HG03066 (cell line): Measurements from ENCODE around the gene HOXB1.
"Not testable (repeated sequence)": the region's sequence is repeated elsewhere in the genome, so short reads cannot be mapped to it uniquely, and the experiment has no call there.

ENCODE experiments used
- ATAC-seq: cut with Tn5 transposase; IDR thresholded peaks from one replicate; pipeline ENCODE4 v1.9.1; 2021; ENCODE audit warnings: low read depth; ENCODE audit not compliant: unreplicated experiment

HOXB1 gene

DNA sequence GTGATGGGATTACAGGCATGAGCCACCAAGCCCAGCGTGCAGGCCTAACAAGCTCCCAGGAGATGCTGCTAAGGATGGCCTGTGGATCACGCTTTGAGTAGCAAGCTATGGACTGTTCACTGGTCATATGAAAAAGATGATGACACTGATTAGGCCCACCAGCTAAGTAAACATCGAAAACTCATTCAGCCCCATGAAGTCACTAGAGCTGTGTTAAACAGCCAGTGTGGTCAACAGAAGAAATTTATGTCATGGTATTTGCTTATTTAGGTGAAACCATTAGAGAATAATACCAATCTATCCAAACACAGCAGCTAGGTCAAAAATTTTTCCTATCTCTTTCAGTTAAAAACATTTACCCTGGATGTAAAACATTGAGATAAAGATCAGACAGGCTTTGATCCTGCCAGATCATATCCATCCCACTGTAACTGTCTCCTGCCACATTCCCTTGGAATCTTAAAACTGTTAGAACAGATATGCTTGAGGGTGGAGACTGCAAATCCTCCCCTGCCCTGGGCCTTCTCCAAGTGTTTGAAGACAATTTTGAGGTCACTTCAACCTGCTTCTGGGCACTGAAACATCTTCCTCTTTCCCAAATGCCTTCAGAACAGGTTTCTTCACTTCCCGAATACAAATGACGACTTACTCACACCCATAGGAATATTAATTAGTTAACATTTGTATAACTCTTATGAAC is 30.9 kb downstream of the HOXB1 start:
- no peak for ATAC-seq

- ATAC-seq = no peak
Observed at GRCh38 chr17:48499248-48499647, 31.6 kb downstream of the HOXB1 start.

- ATAC-seq = no peak
Observed at GRCh38 chr17:48498164-48498850, 32.5 kb downstream of the HOXB1 start.

- ATAC-seq = no peak
Observed at GRCh38 chr17:48497103-48497502, 33.7 kb downstream of the HOXB1 start.

- ATAC-seq = no peak
Observed at GRCh38 chr17:48494335-48494734, 36.5 kb downstream of the HOXB1 start.

DNA sequence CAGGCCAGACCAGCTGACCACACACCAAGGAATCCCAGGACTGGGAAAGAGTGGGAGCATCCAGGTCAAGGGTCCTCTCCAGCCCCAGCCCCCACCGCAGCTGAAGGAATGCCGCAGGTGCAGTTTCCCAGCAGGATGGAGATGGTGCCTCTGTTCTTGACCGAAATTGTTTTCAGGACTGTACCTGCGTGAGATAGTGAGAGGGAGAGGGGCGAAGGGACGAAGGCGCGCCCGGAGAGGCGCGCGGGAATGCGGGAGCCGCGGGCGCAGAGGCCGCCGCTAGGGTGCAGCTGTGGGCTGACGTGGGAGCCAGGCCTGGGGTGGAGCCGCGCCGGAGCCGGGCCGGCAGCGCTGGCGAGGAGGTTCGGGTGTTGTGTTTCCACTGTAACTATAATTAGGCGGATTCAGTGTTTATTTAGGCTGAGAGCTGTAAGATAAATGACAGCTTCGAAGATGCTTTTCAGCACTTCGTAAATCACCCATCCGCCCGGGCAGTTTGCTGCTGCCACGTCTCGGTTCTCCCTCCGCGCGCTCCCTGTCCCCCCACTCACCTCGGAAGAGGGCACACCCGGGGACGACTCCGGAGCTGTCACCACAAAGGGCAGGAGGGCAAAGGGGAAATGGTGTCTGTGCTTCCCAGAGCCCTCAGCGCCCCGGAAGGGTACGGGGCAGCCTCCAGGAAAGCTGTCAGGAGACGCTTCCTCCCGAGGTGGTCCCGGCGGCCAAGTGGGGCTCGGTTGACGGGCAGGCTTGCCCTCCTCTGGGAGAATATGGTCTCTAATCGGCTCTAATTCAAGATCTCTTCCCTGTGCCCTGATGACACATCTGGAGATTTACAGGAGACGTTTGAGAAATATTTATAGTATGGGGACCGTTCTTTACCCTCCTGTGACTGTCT is 38.2 kb downstream of the HOXB1 start:
- ATAC-seq = no peak

- ATAC-seq = no peak
Observed at GRCh38 chr17:48491527-48492273, 39.1 kb downstream of the HOXB1 start.

- ATAC-seq = no peak
Observed at GRCh38 chr17:48490451-48490892, 40.3 kb downstream of the HOXB1 start.

DNA sequence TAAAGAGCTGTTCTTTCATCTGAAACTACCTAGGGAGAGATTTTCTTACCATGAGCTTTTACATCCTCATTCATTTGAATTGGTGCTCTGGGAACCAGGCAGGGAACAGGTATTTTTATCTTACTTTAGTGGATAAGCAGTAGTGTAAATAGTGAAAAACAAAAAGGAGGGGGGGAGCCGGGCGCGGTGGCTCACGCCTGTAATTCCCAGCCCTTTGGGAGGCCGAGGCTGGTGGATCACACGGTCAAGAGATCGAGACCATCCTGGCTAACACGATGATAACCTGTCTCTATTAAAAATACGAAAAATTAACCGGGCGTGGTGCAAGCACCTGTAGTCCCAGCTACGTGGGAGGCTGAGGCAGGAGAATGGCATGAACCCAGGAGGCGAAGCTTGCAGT is 41.0 kb downstream of the HOXB1 start:
- no peak for ATAC-seq

DNA sequence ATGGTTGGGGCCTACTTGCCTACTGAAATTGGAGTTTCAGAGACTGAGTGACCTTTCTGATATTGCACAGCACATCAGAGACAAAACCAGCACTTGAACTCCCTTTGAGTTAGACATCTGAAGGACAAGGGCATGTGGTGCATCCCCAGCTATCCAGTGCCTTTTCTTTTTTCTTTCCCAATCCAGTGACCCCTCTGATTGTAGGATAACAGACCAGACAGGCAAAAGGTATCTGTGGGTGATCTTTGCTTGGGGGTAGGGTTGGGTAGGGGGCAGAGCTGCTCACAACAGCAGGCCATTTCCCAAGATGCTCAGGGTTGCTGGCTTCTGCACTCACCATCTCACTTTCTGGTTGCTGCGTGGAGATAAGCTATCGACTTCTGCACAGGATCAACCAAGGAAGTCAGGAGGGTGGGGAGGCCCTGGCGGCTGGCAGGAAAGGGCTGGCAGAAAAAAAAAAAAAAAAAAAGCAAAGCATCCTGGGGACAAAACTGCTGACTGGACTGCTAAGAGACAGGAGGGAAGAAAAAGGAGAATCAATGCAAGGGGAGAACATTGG is 42.2 kb downstream of the HOXB1 start:
- ATAC-seq = no peak

DNA sequence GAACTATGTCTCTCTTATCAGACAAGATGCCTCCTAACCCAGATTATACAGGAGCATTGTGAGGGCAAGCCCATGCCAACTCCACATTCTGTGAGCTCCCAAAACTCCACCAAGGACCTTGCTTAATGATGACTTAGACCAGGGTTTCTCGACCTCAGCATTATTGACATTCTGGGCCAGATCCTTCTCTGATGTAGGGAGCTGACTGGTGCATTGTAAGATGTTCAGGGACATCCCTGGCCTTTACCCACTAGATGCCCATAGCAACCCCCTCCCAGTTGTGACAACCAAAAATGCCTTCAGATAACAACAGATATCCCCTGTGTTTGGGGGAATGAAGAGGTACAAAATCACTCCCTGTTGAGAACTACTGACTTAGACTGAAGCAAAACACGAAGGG is 43.6 kb downstream of the HOXB1 start:
- ATAC-seq = no peak

- ATAC-seq = no peak
Observed at GRCh38 chr17:48486557-48486956, 44.3 kb downstream of the HOXB1 start.

DNA sequence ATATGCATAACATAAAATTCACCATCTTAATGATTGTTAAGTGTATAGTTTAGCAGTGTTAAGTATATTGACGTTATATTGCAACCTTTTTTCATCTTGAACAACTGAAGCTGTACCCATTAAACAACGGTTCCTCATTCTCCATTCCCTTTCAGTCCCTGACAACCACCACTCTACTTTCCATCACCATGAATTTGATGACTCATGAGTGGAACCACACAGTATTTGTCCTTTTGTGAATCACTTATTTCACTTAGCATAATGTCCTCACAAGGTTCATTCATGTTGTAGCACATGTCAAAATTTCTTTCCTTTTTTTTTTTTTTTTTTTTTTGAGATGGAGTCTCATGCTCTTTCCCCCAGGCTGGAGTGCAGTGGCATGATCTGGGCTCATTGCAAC is 46.0 kb downstream of the HOXB1 start:
- ATAC-seq = no peak

DNA sequence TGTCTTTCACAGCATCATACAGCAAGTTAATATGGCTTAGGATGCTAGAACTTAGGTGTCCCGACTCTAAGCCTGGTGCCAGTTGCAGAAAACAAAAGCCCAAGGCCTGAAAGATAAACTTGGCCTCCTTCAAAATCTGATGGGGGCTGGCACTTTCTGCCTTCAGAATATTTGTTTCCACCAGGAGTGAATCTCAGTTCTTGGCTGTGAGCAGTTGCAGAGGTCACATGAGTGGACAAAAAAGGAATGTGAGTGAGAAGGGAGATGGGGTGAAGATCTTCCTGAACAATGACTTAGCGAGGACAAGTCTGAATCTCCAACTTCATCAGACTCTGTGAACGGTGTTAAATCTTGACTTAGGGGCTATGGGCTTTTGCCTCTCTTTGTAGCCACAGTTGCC is 46.6 kb downstream of the HOXB1 start:
- no peak for ATAC-seq

DNA sequence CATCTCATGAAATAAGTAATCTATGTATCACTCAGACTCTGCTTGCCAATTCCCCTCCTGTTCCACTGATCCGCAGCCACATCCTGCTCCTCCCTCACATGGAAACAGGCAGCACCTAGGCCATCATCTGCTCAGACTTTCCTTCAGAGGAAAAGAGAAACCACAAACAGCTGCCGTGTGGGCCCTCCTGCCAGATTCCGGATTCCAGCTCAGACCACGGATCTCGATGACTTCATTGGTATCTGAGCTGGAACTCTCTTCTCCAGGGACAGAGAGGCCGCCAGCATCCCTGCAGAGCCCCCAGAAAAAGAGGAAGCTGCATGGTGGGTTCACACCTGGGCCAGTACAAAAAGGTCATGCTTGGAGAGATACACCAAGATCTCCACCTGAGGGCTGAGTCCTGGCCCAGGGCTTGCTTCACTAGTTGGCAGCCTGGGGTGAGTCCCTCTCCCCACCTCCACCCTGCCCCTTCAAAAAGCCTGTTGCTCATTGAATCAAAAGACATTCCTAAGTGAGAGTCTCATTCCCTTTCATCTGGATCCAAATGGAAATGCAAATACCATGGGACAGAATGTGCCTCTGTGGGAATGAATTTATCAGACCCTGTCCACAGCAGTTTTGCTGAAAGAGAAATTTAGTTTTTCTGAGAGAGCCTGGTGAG is 47.2 kb downstream of the HOXB1 start:
- no peak for ATAC-seq

- no peak for ATAC-seq
Observed at GRCh38 chr17:48483004-48483403, 47.8 kb downstream of the HOXB1 start.

- ATAC-seq = not testable (repeated sequence)
Observed at GRCh38 chr17:48482301-48482700, 48.5 kb downstream of the HOXB1 start.

DNA sequence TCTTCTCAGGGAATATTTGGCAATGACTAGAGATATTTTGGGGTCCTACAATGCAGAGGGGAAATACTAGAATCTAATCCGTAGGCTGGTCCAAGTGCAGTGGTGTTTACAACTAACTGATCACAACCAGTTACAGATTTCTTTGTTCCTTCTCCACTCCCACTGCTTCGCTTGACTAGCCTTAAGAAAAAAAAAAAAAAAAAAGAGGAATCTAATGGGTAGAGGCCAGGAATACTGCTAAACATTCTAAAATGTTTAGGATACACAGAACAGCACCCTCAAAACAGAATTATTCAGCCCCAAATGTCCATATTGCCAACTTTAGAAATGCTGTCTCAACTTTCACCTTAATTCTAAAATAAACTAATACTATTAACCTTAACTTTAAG is 51.8 kb downstream of the HOXB1 start:
- ATAC-seq = no peak
